ENCODE data around the gene SESN2.

The SESN2 gene

GRCh38 chr1:28282426-28283407, 23.4 kb downstream of the SESN2 start:
- DNase-seq (ENCODE audit: low read depth, low spot score), result no peak

GRCh38 chr1:28286111-28286510, 26.8 kb downstream of the SESN2 start:
- DNase-seq (ENCODE audit: low read depth, low spot score), result no peak

- no peak for DNase-seq (ENCODE audit: low read depth, low spot score)
These were observed 29.2 kb downstream of the SESN2 start for GRCh38 chr1:28288487-28288886.

GRCh38 chr1:28290851-28291250, 31.5 kb downstream of the SESN2 start:
- no peak for DNase-seq (ENCODE audit: low read depth, low spot score)

- no peak for DNase-seq (ENCODE audit: low read depth, low spot score)
These were observed 32.4 kb downstream of the SESN2 start for GRCh38 chr1:28291711-28292110.

- DNase-seq (ENCODE audit: low read depth, low spot score), result no peak
These were observed 36.6 kb downstream of the SESN2 start for GRCh38 chr1:28295936-28296335.

GRCh38 chr1:28296401-28297261, 37.3 kb downstream of the SESN2 start:
- peak; percentile 24 for DNase-seq (ENCODE audit: low read depth, low spot score)

- DNase-seq (ENCODE audit: low read depth, low spot score), result no peak
These were observed 38.5 kb downstream of the SESN2 start for GRCh38 chr1:28297826-28298225.

- no peak for DNase-seq (ENCODE audit: low read depth, low spot score)
These were observed 39.1 kb downstream of the SESN2 start for GRCh38 chr1:28298438-28298837.

- no peak for DNase-seq (ENCODE audit: low read depth, low spot score)
These were observed 42.3 kb downstream of the SESN2 start for GRCh38 chr1:28301368-28302174.

GRCh38 chr1:28302247-28302646, 42.9 kb downstream of the SESN2 start:
- no peak for DNase-seq (ENCODE audit: low read depth, low spot score)

GRCh38 chr1:28306301-28306949, 47.1 kb downstream of the SESN2 start:
- no peak for DNase-seq (ENCODE audit: low read depth, low spot score)

GRCh38 chr1:28308750-28309149, 49.4 kb downstream of the SESN2 start:
- no peak for DNase-seq (ENCODE audit: low read depth, low spot score)

GRCh38 chr1:28309702-28310101, 50.4 kb downstream of the SESN2 start:
- DNase-seq (ENCODE audit: low read depth, low spot score), result no peak

- no peak for DNase-seq (ENCODE audit: low read depth, low spot score)
These were observed 54.6 kb downstream of the SESN2 start for GRCh38 chr1:28313702-28314546.

- no peak for DNase-seq (ENCODE audit: low read depth, low spot score)
These were observed 55.2 kb downstream of the SESN2 start for GRCh38 chr1:28314547-28314941.

- DNase-seq (ENCODE audit: low read depth, low spot score), result no peak
These were observed 57.7 kb downstream of the SESN2 start for GRCh38 chr1:28317014-28317413.

- no peak for DNase-seq (ENCODE audit: low read depth, low spot score)
These were observed 62.9 kb downstream of the SESN2 start for GRCh38 chr1:28322194-28322593.

GRCh38 chr1:28323720-28324119, 64.4 kb downstream of the SESN2 start:
- no peak for DNase-seq (ENCODE audit: low read depth, low spot score)

- DNase-seq (ENCODE audit: low read depth, low spot score), result no peak
These were observed 67.2 kb downstream of the SESN2 start for GRCh38 chr1:28326515-28326914.

Data from brain pericyte (primary cell).